Measurements from ENCODE around the gene CDH4.

GRCh38 chr20:61590236-61590635, 338.2 kb downstream of the CDH4 start:
- TF ChIP-seq POLR2A (IDR thresholded peaks at IDR 0.05), result no peak
- no peak for TF ChIP-seq CTCF (IDR thresholded peaks at IDR 0.05)
- TF ChIP-seq POLR2AphosphoS5 (IDR thresholded peaks at IDR 0.05), result no peak
